HG03097 (cell line): ENCODE measurements around the gene C1orf116.

Source experiments
- ATAC-seq: cut with Tn5 transposase; IDR thresholded peaks from one replicate; pipeline ENCODE4 v1.9.1; 2021; ENCODE audit not compliant: unreplicated experiment, low FRiP score

Gene C1orf116

GRCh38 chr1:207035877-207036551 is 3.5 kb upstream of the C1orf116 start:
- no peak for ATAC-seq

DNA sequence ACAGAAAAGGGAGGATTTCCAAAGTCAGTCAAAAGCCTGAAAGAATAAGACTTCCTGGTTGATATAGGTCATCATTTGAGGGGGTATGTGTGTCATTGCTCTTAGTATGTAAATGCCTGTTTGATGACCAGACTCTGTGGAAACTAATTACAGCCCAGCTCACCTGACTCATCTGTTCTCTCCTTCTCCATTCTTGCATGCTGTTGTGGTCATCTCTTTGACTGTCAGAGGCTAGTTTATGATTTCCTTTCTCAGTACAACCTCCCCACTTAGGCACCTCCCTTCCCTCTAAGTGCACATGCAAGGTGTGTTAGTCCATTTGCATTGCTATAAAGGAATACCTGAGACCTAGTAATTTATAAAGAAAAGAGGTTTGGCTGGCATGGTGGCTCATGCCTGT is 2.4 kb upstream of the C1orf116 start:
- no peak for ATAC-seq

GRCh38 chr1:207034208-207034607 is 1.7 kb upstream of the C1orf116 start:
- ATAC-seq: no peak

DNA sequence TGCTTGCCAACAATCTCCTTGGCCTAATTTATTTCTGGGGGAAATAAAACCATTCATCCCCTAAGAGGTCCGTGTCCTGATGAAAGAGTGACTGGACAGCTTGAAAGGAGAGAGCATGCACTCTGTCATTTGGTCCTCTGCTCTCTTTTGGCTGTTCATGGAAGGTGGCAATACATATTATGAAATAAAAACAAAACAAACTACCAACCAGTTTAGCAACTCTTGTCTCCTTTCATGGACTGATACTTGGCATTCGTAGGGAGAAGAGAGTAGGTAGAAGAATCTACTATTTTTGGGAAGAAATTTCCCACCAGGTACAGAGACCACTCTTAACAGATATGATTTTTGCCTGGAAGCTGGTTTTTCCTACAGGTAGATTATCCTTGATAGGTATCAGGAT is 746 bp upstream of the C1orf116 start:
- no peak for ATAC-seq

DNA sequence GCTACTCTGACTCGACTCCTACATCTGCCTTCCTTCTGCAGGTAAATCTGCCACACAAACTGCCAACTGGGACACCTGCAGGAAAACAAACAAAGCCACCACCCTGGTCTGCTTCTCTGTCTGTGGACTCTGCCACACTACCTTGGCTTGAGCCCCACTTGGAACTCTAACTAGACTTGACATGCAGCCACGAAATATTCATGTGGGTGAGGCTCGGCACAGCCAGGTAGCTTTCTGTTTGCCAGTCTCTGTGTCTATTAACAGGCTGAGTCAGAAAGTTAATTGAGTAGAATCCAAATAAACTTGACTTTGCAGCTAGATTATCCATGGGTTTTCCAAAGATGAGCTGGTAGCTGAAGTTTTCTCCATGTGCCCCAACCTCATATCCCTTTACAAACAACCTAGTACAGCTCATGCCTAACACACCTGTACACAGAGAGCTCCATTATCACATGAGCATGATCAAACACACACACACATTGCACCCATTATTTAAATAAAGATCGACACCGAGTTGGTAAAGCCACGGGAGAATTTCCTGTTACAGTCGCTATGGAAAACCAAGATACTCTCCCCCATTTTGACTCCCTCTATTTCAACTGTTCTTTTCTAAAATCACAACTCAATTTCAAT is 808 bp downstream of the C1orf116 start:
- ATAC-seq: no peak

DNA sequence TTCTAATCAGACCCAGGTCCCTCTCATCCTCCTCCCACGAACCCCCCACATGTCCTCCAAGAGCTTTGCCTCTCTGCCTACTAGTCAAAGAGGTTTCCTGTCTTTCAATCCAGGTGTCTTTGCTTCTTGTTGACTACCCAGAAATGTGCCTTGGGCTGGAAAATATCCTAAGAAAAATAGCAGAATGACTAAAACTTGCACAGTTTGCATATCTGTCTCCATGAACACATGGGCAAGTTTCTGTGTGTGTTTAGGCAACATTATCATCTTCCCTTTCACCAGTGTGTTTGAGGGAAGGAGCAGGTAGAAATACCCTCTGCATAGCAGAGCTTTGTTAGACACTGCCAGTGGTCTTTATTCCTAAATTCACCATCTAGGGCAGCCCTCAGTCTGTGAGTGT is 1.5 kb downstream of the C1orf116 start:
- ATAC-seq: no peak

DNA sequence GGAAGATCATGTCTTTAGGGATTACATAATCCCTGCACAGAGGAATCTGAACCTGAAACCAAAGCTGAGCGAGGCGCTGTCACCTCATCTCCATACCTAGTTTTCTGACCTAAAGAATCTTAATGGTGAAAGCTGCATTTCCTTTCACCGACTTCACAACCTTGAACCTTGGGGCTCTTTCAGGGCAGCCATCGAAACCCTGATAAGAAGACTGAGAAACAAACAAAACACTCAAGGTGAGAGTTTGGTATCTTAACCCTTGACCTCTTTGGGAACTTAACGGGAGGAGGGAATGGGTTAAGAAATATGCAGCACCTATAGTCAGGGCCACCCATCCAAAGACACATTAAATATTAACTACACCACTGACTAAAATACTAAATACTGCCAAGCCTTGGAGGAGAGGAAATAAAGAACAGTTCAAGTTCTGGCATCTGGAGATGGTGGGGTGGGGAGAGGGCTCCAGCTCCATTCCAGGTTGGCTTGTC is 2.0 kb downstream of the C1orf116 start:
- no peak for ATAC-seq

DNA sequence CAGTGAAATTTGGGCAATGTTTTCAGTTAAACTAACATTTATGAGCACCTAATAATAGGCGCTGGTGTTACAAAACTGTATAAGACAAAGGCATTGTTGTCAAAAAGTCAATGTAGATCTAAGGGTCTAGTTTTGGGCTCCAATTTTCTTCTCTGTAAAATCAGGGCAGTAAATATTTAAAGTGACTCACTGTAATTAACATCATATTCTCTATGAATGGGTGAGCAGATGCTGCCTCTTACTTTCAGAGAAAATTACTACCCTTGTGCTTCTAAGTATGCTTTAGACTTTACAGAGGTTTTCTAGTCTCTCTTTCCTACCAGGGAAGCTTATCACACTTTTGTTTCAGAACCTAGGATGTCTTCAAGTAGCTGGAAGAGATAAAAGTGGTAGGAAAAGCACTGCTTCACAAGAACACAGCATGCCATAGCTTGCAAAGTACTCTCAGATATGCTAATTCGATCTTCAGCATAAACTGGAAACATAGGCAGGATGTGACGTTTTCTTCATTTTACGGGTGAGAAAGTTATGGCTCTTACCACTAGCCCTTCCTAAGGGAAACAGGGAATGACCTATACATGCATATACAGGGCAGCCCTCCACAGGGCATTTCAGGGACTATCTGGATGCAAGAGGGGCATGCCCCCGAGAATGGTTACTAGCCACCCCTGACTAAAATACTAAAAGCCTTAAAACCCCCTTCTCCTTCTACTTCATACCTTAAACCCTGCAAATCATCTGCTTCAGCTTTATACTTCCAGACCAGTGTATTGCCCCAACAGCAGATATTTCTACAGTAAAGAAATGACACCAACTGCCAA is 2.6 kb downstream of the C1orf116 start:
- no peak for ATAC-seq

DNA sequence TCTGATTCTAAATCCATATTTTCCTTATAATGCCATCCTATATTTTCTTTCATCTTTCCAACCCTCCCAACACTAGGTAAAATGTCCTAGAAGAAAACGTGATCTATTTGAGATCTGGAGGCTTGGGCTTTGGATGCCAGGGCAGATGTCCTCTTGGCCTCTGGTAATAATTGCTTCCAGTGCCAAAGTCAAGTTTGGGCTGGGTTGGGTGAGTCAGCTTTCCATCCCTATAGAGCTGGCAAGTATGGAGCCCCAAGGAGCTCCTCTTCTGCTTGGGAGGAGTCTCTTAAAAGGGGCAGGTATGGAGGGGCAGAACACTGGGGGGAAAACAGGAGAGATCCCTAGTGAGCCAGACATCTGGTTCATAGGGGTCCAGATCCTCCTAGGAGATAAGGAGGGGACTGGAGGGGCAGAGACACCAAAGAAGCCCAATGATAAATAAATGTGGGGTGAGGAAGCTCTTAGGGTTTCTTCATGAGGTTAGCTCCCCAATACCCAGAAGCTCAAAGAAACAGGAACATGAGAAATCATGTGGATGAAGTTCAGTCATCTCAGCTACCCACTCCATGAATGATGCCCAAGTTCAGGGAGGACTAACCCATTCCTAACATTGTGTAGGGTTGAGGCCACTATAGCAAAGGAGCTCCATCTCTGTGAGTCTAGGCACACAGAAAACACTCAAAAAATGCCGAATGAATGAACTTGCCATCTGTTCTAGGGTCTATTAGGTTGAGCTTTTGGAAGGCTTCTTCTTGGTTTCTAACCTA is 3.5 kb downstream of the C1orf116 start:
- ATAC-seq: no peak

DNA sequence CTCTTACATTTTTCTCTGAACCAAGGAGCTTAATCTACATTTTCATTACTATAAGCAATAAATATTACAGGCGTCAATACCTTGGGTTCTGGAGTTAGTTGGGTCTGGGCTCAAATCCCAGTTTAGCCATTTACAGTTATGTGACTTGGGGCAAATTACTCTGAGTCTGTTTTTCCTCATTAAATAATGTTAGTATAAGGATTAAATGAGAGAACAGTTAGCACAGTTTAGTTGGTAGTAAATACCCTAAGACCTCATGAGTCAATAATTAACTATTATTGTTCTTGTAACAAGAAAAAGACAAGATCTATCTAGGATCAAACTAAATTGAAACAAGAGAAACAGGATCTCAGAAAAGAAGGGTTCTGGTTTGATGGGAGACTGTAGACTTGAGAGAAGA is 4.6 kb downstream of the C1orf116 start:
- ATAC-seq: no peak

DNA sequence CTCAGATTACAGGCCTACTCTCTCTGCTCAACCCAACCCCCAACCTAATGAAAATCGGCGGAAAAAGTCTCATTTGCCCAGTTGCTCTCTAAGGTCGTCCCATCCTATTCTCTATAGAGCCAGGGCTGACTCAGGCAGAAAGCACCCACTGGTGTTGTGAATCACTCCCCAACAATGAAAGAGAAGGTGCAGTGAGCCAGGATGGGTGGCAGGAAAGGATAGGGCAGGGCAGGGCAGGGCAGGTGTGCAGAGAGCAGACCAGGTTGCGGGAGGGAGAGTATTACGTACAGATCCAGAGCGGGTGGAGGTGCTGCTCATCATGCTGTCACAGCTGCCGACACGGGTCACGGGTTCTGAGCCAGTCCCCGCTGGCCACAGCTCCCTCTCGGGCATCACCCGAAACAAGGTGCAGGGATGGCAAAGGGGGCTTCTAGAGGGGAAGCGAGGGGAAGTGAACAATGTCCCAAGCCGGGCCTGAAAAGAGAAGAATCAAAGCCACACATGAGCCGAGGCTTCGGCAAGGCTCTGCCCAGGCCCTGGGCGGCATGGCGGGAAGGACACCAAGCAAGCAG is 5.3 kb downstream of the C1orf116 start:
- no peak for ATAC-seq

DNA sequence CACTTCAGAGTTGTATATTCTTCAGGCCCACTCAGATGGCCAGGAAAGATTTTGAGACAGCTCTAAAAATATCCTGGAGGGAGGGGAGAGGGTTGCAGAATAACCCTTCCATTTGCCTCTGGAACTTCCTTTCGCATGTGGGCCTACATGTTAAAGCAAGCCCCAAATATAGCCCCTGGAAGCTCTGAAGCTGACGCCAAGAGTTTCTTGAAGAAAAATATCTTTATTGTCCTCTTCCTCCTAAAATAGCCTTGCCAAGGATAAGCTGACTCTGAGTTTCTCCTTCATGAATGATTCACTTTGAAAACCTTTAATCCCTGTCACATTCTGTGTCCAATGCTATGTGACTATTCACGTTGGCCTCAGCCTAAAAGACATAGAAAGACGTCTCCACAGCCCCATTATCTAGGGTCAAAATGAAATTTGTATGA is 6.4 kb downstream of the C1orf116 start:
- no peak for ATAC-seq

GRCh38 chr1:207025146-207025880 is 7.2 kb downstream of the C1orf116 start:
- no peak for ATAC-seq

DNA sequence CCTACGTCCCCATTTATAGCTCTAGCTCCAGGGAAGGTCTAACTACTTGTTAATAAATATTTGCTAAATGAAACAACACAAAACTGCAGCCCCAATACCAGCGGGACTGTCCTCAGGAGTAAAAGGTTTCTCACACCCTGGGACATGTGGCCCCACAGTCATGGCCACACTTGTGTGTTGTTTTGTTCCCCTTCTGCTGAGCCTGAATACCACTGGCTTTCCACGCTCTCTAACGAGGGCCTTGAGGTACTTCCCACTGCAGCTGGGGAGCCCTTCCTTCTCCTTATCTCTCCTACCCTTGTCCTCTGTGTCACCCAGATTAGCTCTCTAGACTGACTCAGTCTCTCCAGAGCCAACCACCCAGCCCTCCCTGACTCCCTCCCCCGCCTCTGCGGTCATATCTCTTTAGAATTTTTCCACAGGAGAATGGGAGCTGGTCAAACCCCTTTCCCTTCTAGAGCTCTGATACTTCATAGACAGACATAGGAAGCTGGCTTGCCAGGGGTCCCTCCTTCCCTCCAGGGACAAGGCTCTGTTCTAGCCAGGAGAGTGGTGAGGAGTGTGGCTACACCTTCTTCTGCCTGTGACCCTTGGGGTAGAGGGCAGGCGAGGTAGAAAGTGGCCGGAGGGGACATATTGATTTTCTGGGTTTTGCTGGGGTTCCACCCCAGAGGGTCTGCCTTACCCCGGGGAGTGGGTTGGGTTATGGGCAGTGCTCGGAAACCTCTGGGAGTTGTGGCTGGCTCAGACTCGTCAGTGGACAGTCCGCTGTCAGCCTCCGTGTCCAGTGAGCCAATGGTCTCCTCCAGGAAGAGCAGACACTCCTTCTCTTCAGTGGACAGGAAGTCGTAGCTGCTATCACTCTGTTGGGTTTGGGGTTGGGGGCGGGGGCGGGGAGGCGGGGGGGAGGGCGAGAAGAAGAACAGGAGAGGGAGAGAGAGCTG is 8.1 kb downstream of the C1orf116 start:
- no peak for ATAC-seq

GRCh38 chr1:207022996-207023679 is 9.4 kb downstream of the C1orf116 start:
- ATAC-seq: no peak

GRCh38 chr1:207021876-207022596 is 10.5 kb downstream of the C1orf116 start:
- ATAC-seq: no peak

DNA sequence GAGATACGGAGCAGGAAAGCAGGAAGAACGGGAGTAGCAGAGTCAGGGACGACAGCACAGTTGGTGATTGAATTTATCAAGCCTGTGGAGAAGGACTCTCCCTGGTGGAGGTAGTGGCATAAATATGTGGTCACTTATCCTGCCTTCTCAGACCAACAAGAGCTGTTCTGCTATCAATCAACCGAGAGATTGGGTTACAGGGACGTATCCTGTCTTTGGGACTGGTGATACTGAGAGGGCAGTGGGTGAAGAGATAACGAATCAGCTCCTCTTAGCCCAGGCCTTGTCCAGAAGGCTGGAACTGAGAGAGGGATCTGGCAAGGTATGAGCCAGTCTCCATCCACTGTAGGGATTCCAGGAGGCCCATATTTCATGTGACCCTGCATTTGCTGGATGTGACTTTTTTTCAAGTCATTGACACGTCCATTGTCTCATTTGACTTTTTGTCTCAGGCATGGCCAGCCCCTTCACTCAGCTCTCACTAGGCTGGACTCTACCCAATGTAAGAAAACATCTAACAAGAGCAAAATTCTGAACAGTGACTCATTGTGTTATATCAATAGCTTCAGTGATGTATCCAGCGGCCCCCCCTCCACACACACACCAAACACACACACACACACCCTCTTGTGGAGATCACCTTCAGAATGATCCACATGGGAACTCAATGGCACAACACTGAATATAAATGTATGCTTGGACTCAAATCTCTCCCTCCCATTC is 11.3 kb downstream of the C1orf116 start:
- no peak for ATAC-seq
